GM18520 (cell line): ENCODE measurements around the gene ELSPBP1.
"Not testable (repeated sequence)": the region's sequence is repeated elsewhere in the genome, so short reads cannot be mapped to it uniquely, and the experiment has no call there.

Experiments
- ATAC-seq: cut with Tn5 transposase; IDR thresholded peaks from one replicate; pipeline ENCODE4 v1.9.1; 2021; ENCODE audit not compliant: unreplicated experiment

Gene ELSPBP1

DNA sequence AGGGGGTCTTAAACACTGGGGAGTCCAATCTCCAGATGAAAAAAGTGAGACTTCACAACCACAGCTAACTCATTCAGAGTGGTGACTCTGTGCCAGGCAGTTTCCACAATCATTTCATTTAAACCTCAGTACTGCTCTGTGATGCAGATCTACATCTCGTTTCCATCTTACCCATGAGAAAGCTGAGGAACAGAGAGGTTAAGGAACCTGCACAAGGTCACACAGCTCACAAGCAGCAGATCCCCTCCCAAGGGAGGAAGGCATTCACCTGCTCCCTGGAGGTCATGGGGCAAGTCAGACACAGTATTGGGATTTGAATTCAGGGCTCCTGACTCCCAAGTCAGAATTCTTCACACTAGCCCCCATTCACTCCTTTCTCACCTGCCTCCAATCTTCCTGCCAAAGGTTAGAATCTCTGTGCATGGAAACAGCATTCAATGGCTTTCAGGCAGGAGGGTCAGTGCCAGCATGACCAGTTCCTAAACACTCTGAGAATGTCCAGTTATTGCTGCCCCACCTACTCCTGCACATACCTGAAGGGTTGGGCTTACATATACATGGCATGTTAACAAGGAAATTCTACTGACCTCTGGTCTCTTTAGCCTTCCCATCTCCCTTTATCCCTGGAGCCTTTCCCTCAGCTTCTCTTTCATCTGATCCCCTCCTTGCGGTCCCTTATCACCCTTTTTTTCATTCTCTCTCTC is 47.6 kb downstream of the ELSPBP1 start:
- no peak for ATAC-seq

DNA sequence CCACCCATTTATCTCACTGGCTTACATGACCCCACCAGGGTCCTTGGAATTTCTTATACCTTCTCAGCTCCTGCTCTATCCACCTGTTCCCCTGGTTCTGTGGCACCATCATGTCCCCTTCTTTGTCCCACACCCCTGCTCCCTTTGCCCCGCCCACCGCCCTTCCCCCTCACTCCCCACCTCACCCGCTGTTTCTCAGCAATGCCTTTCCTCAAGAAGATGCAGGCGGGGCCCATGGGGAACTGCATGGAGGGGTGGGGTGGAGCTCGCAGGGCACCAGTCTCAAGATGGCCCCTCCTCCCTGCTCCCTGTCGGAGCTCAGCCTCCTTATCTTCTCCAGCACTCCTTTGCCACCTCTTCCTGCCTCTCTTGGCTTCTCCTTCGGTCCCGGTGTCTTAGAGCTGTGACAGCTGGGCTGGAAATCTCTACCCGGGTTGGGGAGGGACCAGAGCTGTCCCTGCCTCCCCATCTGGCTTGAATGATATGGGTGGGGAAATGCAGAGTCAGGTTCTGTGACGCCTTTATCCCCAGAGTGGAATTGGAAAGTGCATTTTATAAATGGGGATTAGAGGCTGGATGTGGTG is 49.3 kb downstream of the ELSPBP1 start, which contains the start of gene CABP5:
TSS of gene CABP5 (minus strand) at position 405 of the 584 bp plus-strand sequence. CDS start at position 248, 157 bp downstream.
- no peak for ATAC-seq

DNA sequence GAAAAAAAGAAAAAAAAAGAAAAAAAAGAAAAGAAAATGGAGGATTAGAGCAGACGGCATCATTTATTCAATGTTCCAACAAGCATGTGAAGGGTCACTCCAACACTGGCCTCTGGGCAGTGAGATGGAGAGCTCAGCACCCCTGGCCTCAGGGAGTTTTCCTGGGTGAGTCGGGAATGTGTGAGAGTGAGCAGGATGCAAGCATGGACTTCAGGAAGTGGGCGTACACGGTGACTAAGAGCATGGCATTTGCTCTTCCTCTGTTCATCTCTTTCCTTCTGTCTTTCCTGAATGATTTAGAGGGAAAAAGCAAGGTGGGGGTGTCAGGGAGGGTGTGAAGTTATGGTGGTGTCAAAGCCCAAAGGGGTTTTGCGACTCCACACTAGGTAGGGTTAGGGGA is 50.1 kb downstream of the ELSPBP1 start:
- ATAC-seq, result no peak

DNA sequence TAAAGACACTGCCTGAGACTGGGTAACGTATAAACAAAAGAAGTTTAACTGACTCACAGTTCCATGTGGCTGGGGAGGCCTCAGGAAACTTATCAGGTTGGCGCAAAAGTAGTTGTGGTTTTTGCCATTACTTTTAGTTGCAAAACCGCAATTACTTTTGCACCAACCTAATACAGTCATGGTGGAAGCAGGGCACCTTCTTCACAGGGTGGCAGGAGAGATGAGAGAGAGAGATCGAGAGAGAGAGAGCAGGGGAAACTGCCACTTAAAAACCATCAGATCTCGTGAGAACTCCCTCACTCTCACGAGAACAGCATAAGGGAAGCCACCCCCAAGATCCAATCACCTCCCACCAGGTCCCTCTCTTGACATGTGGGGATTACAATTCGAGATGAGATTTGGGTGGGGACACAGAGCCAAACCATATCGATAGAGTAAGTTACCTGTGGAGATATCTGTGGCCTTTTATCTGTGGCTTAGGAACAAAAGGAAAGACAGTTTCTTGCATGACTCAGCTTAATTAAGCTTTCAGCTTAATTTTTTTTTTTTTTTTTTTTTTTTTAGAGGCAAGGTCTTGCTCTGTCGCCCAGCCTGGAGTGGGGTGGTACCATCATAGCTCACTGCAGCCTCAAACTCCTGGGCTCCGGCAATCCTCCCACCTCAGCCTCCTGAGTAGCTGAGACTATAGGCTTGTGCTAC is 57.1 kb downstream of the ELSPBP1 start:
- no peak for ATAC-seq

DNA sequence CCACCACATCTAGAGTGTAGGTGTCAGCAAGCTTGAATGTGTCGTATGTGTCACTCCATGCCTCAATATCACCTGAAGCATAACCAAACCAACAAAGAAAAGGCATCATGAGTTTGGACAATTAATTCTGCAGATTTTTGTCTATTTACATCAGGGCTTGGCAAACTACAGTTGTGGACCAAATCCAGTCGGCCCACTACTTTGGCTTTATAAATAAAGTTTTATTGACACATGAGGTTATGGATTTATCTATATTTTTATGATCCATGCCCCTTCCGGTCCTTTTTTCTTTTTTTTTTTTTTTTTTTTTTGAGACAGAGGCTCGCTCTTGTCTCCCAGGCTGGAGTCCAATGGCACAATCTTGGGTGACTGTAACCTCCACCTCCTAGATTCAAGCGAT is 58.6 kb downstream of the ELSPBP1 start:
- no peak for ATAC-seq

DNA sequence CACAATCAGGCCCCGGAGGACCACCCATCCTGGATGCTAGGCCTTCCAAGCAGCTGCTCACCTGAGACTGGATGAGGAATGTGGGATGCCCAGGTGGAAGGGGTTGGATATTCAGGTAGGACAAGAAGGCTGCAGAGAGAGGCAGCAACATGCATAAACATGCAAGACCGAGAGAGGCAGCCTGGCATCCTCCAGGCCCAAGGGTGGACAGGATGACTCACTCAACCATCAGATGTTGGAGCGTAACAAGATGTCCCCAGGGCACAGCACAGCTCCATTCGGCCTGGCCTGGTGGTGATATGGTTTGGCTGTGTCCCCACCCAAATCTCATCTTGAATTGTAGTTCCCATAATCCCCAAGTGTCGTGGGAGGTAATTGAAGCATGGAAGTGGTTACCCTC is 59.4 kb downstream of the ELSPBP1 start:
- no peak for ATAC-seq

DNA sequence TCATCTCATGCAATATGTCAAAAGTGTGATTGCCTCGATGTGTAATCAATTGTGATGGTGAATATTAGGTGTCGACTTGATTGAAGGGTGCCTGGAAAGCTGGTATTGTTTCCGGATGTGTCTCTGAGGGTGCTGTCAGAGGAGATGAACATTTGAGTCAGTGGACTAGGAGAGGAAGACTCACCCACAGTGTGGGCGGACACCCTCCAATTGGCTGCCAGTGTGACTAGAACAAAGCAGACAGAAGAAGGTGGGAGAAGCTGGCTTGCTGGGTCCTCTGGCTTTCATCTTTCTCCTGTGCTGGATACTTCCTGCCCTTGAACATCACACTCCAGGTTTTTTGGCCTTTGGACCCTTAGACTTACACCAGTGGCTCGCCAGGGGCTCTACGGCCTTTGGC is 64.9 kb downstream of the ELSPBP1 start:
- no peak for ATAC-seq

DNA sequence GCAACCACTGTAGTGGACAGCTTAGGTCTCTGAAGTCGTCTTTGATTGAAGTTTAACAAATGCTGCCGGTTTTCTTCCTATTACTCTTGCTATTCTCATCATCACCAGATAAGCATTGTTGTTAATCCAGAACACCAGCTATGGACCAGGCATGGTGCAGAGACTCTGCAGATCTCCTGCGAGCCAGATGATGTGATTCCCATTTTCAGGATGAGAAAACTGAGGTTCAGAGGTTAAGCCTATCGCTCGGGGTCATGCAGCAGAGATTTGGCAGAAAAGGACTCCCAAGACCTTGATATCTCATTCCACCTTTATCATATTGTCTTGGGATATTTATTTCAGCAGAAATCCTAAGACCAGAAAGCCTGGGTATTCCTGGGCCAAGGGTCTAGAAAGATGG is 65.9 kb downstream of the ELSPBP1 start:
- no peak for ATAC-seq

DNA sequence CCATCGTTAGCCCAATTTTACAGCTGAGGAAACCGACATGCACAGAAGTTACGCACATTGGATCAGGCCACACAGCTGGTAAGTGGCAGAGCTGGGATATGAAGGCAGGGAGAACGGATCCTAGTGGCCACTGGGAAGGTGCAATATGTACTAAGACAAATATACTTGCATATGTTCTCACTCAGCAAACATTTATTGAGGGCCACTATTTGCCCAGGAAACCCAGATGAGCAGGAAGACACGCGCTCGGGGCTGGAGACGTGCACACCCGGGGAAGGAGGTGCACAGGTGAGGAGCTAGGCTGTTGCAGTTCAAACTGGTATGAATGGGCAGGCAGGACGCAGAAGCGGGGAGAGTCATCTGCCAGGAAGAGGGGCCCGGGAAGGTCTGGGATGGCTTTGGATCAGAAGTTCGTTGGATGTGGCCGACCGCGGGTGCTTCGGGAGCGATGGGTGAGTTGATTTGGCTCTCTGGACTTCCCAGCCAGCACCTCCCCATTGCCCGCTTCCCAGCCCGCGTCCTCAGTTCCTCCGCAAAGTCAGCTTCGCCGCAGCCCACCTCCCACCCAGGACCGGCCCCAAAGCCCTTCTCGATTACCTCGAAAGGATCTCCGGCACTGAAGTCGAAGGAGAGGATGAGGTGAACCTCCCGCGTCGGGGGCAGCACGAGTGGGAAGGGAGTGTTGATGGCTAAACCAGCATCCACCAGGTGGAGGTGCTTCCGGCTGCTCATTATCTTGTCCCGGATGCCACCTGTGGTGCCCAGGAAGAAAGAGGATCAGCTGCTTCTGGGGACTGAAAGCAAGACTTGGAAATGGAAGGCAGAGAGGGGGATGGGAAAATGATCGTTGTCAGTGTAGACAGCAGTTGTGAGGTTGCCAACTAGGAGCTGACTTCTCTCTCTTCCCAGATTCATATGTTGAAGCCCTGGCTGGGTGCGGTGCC is 67.2 kb downstream of the ELSPBP1 start:
- ATAC-seq, result no peak

DNA sequence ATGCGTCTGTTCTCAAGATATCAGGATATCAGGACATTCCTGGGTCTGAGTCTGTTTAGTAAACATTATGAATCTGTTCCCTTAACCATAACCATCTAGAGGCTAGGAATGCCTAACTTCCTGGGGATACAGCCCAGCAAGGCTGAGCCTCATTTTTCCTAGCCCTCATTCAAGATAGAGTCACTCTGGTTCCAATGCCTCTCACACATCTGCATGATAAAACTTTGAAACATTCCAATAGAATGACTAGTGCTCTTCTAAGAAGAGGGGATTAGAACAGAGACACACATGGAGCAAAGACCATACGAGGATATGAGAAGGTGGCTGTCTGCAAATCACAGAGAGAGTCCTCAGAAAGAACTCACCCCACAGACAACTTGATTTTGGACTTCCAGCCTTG is 70.1 kb downstream of the ELSPBP1 start:
- no peak for ATAC-seq

DNA sequence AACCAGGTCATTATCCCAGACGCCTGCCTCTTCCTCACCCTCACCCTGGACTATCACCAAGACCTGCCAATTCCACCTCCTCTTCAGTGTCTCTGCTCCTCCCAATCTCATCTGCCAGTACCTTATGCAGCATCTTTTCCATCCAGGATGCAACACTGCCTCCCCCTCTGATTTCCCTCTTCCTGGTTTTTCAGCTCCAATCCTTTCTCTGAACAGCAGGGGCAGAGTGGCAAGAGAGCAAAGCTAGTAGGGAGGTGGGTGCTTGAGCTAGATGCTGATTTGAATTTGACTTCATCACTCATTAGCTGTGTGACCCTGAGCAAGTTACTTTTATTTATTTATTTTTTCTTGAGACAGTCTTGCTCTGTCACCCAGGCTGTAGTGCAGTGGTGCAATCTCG is 75.0 kb downstream of the ELSPBP1 start:
- ATAC-seq, result no peak

DNA sequence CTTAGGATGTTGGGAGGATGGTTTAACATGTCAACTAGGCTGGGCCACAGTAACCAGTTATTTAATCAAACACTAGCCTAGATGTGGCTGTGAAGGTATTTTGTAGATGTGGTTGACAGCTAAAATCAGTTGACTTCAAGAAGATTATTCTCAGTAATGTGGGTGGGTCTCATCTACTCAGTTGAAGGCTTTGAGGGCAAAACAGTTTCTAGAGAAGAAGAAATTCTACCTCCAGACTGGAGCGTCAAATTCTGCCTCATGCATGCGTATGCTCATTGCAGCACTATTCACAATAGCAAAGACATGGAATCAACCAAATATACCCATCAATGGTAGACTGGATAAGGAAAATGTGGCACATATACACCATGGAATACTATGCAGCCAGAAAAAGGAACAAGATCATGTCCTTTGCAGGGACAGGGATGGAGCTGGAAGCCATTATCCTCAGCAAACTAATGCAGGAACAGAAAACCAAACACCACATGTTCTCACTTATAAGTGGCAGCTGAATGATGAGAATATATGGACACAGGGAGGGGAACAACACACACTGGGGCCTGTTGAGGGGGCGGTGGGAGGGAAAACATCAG is 75.8 kb downstream of the ELSPBP1 start:
- ATAC-seq, result not testable (repeated sequence)
